ENCODE data around the gene MEP1A. TPM values are rescaled to one million over a fixed set of nuclear protein-coding genes. Genes with fewer than 3 reads are reported as not detected.
"Not testable (repeated sequence)": the region's sequence is repeated elsewhere in the genome, so short reads cannot be mapped to it uniquely, and the experiment has no call there.

The MEP1A gene
- total RNA-seq = not detected in 2 replicates

GRCh38 chr6:46793138-46793537 is at the start of gene MEP1A:
TSS of gene MEP1A (plus strand) at chr6:46793389. CDS start at chr6:46793399, 10 bp downstream.
- no peaks in the 10 kb centered on the region for H3K9me3 Mint-ChIP-seq
- H3K4me1 Mint-ChIP-seq = no peaks in the 10 kb centered on the region
- H3K27ac Mint-ChIP-seq = no peak within 1 kb of the TSS
- H3K36me3 Mint-ChIP-seq (ENCODE audit: low read depth) = no peaks in the 10 kb centered on the region
- no peak for DNase-seq
- H3K4me3 Mint-ChIP-seq = no peak within 1 kb of the TSS
- intact Hi-C loops (cut with micrococcal nuclease) = no loop called here
- H3K27me3 Mint-ChIP-seq = no peaks in the 10 kb centered on the region

GRCh38 chr6:46743425-46744158 is 49.6 kb upstream of the MEP1A start:
- Mint-ChIP-seq H3K4me1 (no peaks in the 10 kb centered on the region), H3K27ac (no peak overlapping the region), H3K4me3 (no peak overlapping the region), H3K9me3 (no peaks in the 10 kb centered on the region), H3K27me3 (no peaks in the 10 kb centered on the region), H3K36me3 (ENCODE audit: low read depth) (no peaks in the 10 kb centered on the region)
- intact Hi-C loops (cut with micrococcal nuclease) = no loop called here
- DNase-seq = no peak

- not testable (repeated sequence) for DNase-seq, H3K27me3 Mint-ChIP-seq, H3K9me3 Mint-ChIP-seq
Observed at GRCh38 chr6:46744159-46744725, 48.9 kb upstream of the MEP1A start.

GRCh38 chr6:46745973-46746372 is 47.2 kb upstream of the MEP1A start:
- H3K36me3 Mint-ChIP-seq (ENCODE audit: low read depth) = no peaks in the 10 kb centered on the region
- H3K4me1 Mint-ChIP-seq = no peaks in the 10 kb centered on the region
- no peak for DNase-seq
- H3K9me3 Mint-ChIP-seq = no peaks in the 10 kb centered on the region
- no peak overlapping the region for H3K27ac Mint-ChIP-seq
- no peak overlapping the region for H3K4me3 Mint-ChIP-seq
- H3K27me3 Mint-ChIP-seq = no peaks in the 10 kb centered on the region
- intact Hi-C loops (cut with micrococcal nuclease) = no loop called here

More at GRCh38 chr6:46744159-46744725, 48.9 kb upstream of the MEP1A start:
- H3K4me3 Mint-ChIP-seq; H3K4me1 Mint-ChIP-seq; intact Hi-C loops (cut with micrococcal nuclease); H3K36me3 Mint-ChIP-seq (ENCODE audit: low read depth); H3K27ac Mint-ChIP-seq: not testable (repeated sequence)

- H3K4me1 Mint-ChIP-seq = no peaks in the 10 kb centered on the region
- no peaks in the 10 kb centered on the region for H3K27me3 Mint-ChIP-seq
- H3K27ac Mint-ChIP-seq = no peak within 1 kb of the TSS
- H3K4me3 Mint-ChIP-seq = no peak within 1 kb of the TSS
- H3K36me3 Mint-ChIP-seq (ENCODE audit: low read depth) = no peaks in the 10 kb centered on the region
- H3K9me3 Mint-ChIP-seq = no peaks in the 10 kb centered on the region
- peak; percentile 6 for DNase-seq
- intact Hi-C loops (cut with micrococcal nuclease) = no loop called here
Observed at GRCh38 chr6:46746696-46747095, 46.5 kb upstream of the MEP1A start, which contains the start of gene ANKRD66. TSS of gene ANKRD66 (plus strand) at chr6:46746933. CDS start at chr6:46751949, 5,016 bp downstream.

GRCh38 chr6:46748940-46749503 is 44.2 kb upstream of the MEP1A start:
- Mint-ChIP-seq H3K9me3 (no peaks in the 10 kb centered on the region), H3K4me3 (no peak overlapping the region), H3K36me3 (ENCODE audit: low read depth) (no peaks in the 10 kb centered on the region), H3K4me1 (no peaks in the 10 kb centered on the region), H3K27me3 (no peaks in the 10 kb centered on the region), H3K27ac (no peak overlapping the region)
- DNase-seq = no peak
- intact Hi-C loops (cut with micrococcal nuclease) = no loop called here

GRCh38 chr6:46749731-46750130 is 43.5 kb upstream of the MEP1A start:
- Mint-ChIP-seq H3K36me3 (ENCODE audit: low read depth) (no peaks in the 10 kb centered on the region), H3K4me1 (no peaks in the 10 kb centered on the region), H3K27ac (no peak overlapping the region), H3K27me3 (no peaks in the 10 kb centered on the region), H3K9me3 (no peaks in the 10 kb centered on the region), H3K4me3 (no peak overlapping the region)
- DNase-seq = no peak
- intact Hi-C loops (cut with micrococcal nuclease) = no loop called here

GRCh38 chr6:46751658-46752057 is 41.5 kb upstream of the MEP1A start:
- Mint-ChIP-seq H3K27me3 (no peaks in the 10 kb centered on the region), H3K36me3 (ENCODE audit: low read depth) (no peaks in the 10 kb centered on the region)

GRCh38 chr6:46755865-46756264 is 37.3 kb upstream of the MEP1A start:
- no peak for DNase-seq
- no peaks in the 10 kb centered on the region for H3K9me3 Mint-ChIP-seq
- H3K36me3 Mint-ChIP-seq (ENCODE audit: low read depth) = no peaks in the 10 kb centered on the region
- intact Hi-C loops (cut with micrococcal nuclease) = no loop called here
- H3K4me1 Mint-ChIP-seq = no peaks in the 10 kb centered on the region
- H3K27ac Mint-ChIP-seq = no peak overlapping the region
- no peaks in the 10 kb centered on the region for H3K27me3 Mint-ChIP-seq
- no peak overlapping the region for H3K4me3 Mint-ChIP-seq

More at GRCh38 chr6:46751658-46752057, 41.5 kb upstream of the MEP1A start:
- no peaks in the 10 kb centered on the region for H3K4me1 Mint-ChIP-seq
- no peak for DNase-seq
- H3K27ac Mint-ChIP-seq = no peak overlapping the region
- no peaks in the 10 kb centered on the region for H3K9me3 Mint-ChIP-seq
- intact Hi-C loops (cut with micrococcal nuclease) = no loop called here
- no peak overlapping the region for H3K4me3 Mint-ChIP-seq

GRCh38 chr6:46756469-46757213 is 36.5 kb upstream of the MEP1A start:
- Mint-ChIP-seq H3K4me1 (no peaks in the 10 kb centered on the region), H3K27ac (no peak overlapping the region), H3K36me3 (ENCODE audit: low read depth) (no peaks in the 10 kb centered on the region), H3K9me3 (no peaks in the 10 kb centered on the region), H3K4me3 (no peak overlapping the region), H3K27me3 (no peaks in the 10 kb centered on the region)
- peak; percentile 31 for DNase-seq
- intact Hi-C loops (cut with micrococcal nuclease) = no loop called here

GRCh38 chr6:46757214-46757596 is 36.0 kb upstream of the MEP1A start:
- Mint-ChIP-seq H3K27me3 (no peaks in the 10 kb centered on the region), H3K4me1 (no peaks in the 10 kb centered on the region), H3K36me3 (ENCODE audit: low read depth) (no peaks in the 10 kb centered on the region), H3K27ac (no peak overlapping the region), H3K9me3 (no peaks in the 10 kb centered on the region), H3K4me3 (no peak overlapping the region)
- intact Hi-C loops (cut with micrococcal nuclease) = no loop called here
- no peak for DNase-seq

- DNase-seq = no peak
- H3K9me3 Mint-ChIP-seq = no peaks in the 10 kb centered on the region
- H3K27me3 Mint-ChIP-seq = no peaks in the 10 kb centered on the region
- H3K27ac Mint-ChIP-seq = no peak overlapping the region
- H3K4me1 Mint-ChIP-seq = no peaks in the 10 kb centered on the region
- intact Hi-C loops (cut with micrococcal nuclease) = no loop called here
- H3K36me3 Mint-ChIP-seq (ENCODE audit: low read depth) = no peaks in the 10 kb centered on the region
- no peak overlapping the region for H3K4me3 Mint-ChIP-seq
Observed at GRCh38 chr6:46758960-46759753, 34.0 kb upstream of the MEP1A start.

- peak; percentile 45 for DNase-seq
- Mint-ChIP-seq H3K27ac (no peak overlapping the region), H3K27me3 (peaks cover 1% of the 10 kb centered on the region), H3K9me3 (no peaks in the 10 kb centered on the region), H3K4me1 (no peaks in the 10 kb centered on the region), H3K4me3 (no peak overlapping the region), H3K36me3 (ENCODE audit: low read depth) (no peaks in the 10 kb centered on the region)
- intact Hi-C loops (cut with micrococcal nuclease) = no loop called here
Observed at GRCh38 chr6:46760925-46761324, 32.3 kb upstream of the MEP1A start.
